IMR-90 (cell line): ENCODE results near the gene WNT7A. TPM values are rescaled to one million over a fixed set of nuclear protein-coding genes. Genes with fewer than 3 reads are reported as not detected.

Experiments used
- ATAC-seq: fragments of 200-7000 bp; cut with Tn5 transposase; 2 replicates; pipeline ENCODE4 v1.9.1; 2020; ENCODE audit warnings: low read depth, mild to moderate bottlenecking, moderate library complexity
- BruUV-seq: library from RNA; stranded (reverse); fragments of 400-500 nt; replicated peaks from 2 replicates; lab custom pipeline; 2021; lab: Mats Ljungman, UMichigan
- CTCF ChIA-PET: fragments of 300-600 bp; formaldehyde crosslinking; extraction: SDS; loops from one replicate; lab custom pipeline; 2021; ENCODE audit warnings: antibody characterized with exemption; lab: Yijun Ruan, JAX
- POLR2A ChIA-PET: fragments of 300-600 bp; sonication (Branson Sonifier 250); formaldehyde crosslinking; loops from one replicate; lab custom pipeline; 2022; ENCODE audit warnings: antibody characterized with exemption; ENCODE audit not compliant: unreplicated experiment; lab: Charles Lee
- DNase-seq: peaks from one replicate; pipeline ENCODE4 v3.0.0; 2013
- H2AFZ ChIP-seq: replicated peaks from 2 replicates; pipeline ENCODE3; 2013; ENCODE audit warnings: low read length, mild to moderate bottlenecking; ENCODE audit not compliant: poor library complexity
- H2AK5ac ChIP-seq: 2 replicates; pipeline ENCODE4 v1.6.1; 2013; ENCODE audit warnings: low read depth, low read length, inconsistent platforms
- H2AK9ac ChIP-seq: replicated peaks from 2 replicates; pipeline ENCODE3; 2013; ENCODE audit warnings: mild to moderate bottlenecking, low read depth, low read length, moderate library complexity; ENCODE audit not compliant: poor library complexity
- H2BK120ac ChIP-seq: 2 replicates; pipeline ENCODE4 v1.6.1; 2013; ENCODE audit warnings: low read depth, low read length, inconsistent platforms
- H2BK15ac ChIP-seq: 3 replicates; pipeline ENCODE4 v1.6.1; 2013; ENCODE audit warnings: low read depth, low read length, inconsistent platforms
- H2BK20ac ChIP-seq: 2 replicates; pipeline ENCODE4 v1.6.1; 2013; ENCODE audit warnings: low read depth, mild to moderate bottlenecking, inconsistent platforms, low read length, moderate library complexity
- H2BK5ac ChIP-seq: 2 replicates; pipeline ENCODE4 v1.6.1; 2013; ENCODE audit warnings: mild to moderate bottlenecking, low read depth, low read length, inconsistent platforms; ENCODE audit not compliant: poor library complexity, severe bottlenecking
- H3K14ac ChIP-seq: replicated peaks from 2 replicates; pipeline ENCODE4 v1.6.1; 2013; ENCODE audit warnings: low read depth, low read length, inconsistent platforms
- H3K18ac ChIP-seq: 2 replicates; pipeline ENCODE4 v1.6.1; 2013; ENCODE audit warnings: low read depth, low read length, control low read depth
- H3K23ac ChIP-seq: 2 replicates; pipeline ENCODE4 v1.6.1; 2013; ENCODE audit warnings: low read depth, low read length, inconsistent platforms
- H3K27ac ChIP-seq: 2 replicates; pipeline ENCODE4 v1.5.1; 2013; ENCODE audit warnings: mild to moderate bottlenecking, control low read depth, low read length; ENCODE audit not compliant: insufficient read depth
- H3K27me3 ChIP-seq: 2 replicates; pipeline ENCODE4 v1.6.1; 2013; ENCODE audit warnings: low read length; ENCODE audit not compliant: control insufficient read depth, insufficient read depth
- H3K36me3 ChIP-seq: 2 replicates; pipeline ENCODE4 v1.6.1; 2013; ENCODE audit warnings: low read length, mixed read lengths; ENCODE audit not compliant: control insufficient read depth, insufficient read depth
- H3K4ac ChIP-seq: 2 replicates; pipeline ENCODE4 v1.6.1; 2013; ENCODE audit warnings: low read depth, low read length, inconsistent platforms
- H3K4me1 ChIP-seq: 2 replicates; pipeline ENCODE4 v1.6.1; 2013; ENCODE audit warnings: low read length, mixed read lengths; ENCODE audit not compliant: control insufficient read depth, insufficient read depth
- H3K4me2 ChIP-seq: 2 replicates; pipeline ENCODE4 v1.6.1; 2013; ENCODE audit warnings: low read depth, mild to moderate bottlenecking, control low read depth, low read length, moderate library complexity
- H3K4me3 ChIP-seq: 2 replicates; pipeline ENCODE4 v1.5.1; 2013; ENCODE audit warnings: low read depth, mild to moderate bottlenecking, control low read depth, low read length, moderate library complexity; ENCODE audit not compliant: insufficient read depth
- H3K56ac ChIP-seq: 2 replicates; pipeline ENCODE4 v1.6.1; 2013; ENCODE audit warnings: low read length, inconsistent platforms; ENCODE audit not compliant: insufficient read depth; ENCODE audit errors: extremely low read depth
- H3K79me1 ChIP-seq, 2 experiments: 2 replicates each; pipeline ENCODE4 v1.6.1; 2013; ENCODE audit warnings: low read length in 2 of 2, inconsistent platforms in 1 of 2, low read depth in 1 of 2
- H3K9ac ChIP-seq: 2 replicates; pipeline ENCODE4 v1.6.1; 2013; ENCODE audit warnings: low read depth, low read length, control low read depth
- H3K9me1 ChIP-seq: 2 replicates; pipeline ENCODE4 v1.6.1; 2013; ENCODE audit warnings: low read length, inconsistent platforms; ENCODE audit not compliant: insufficient read depth
- H3K9me3 ChIP-seq: 2 replicates; pipeline ENCODE4 v1.6.1; 2013; ENCODE audit warnings: low read length; ENCODE audit not compliant: control insufficient read depth, insufficient read depth
- H4K20me1 ChIP-seq: 2 replicates; pipeline ENCODE4 v1.6.1; 2013; ENCODE audit warnings: low read length, inconsistent platforms; ENCODE audit not compliant: insufficient read depth
- H4K5ac ChIP-seq: 2 replicates; pipeline ENCODE4 v1.6.1; 2013; ENCODE audit warnings: mild to moderate bottlenecking, low read depth, low read length, control low read depth
- H4K8ac ChIP-seq, 2 experiments: 2 replicates each; pipeline ENCODE4 v1.6.1; 2013; ENCODE audit warnings: low read depth in 2 of 2, low read length in 2 of 2, control low read depth in 1 of 2, inconsistent platforms in 1 of 2
- H4K91ac ChIP-seq: 2 replicates; pipeline ENCODE4 v1.6.1; 2013; ENCODE audit warnings: low read depth, low read length, inconsistent platforms; ENCODE audit not compliant: insufficient read depth
- FOS ChIP-seq: fragments of 150-350 bp; IDR thresholded peaks from 2 replicates; pipeline ENCODE4 v1.6.1; 2016; ENCODE audit warnings: low read depth, low read length
- MAZ ChIP-seq: IDR thresholded peaks from 2 replicates; pipeline ENCODE4 v1.6.1; 2012; ENCODE audit warnings: low read depth, mild to moderate bottlenecking, low read length, improper control_type of control experiment, moderate library complexity, borderline replicate concordance
- MXI1 ChIP-seq: IDR thresholded peaks from 2 replicates; pipeline ENCODE4 v1.6.1; 2012; ENCODE audit warnings: low read depth, mild to moderate bottlenecking, low read length, moderate library complexity, borderline replicate concordance
- NFE2L2 ChIP-seq: fragments of 150-350 bp; IDR thresholded peaks from 2 replicates; pipeline ENCODE4 v1.6.1; 2016; ENCODE audit warnings: low read depth, mild to moderate bottlenecking, low read length
- RAD21 ChIP-seq: IDR thresholded peaks from 2 replicates; pipeline ENCODE4 v1.6.1; 2012; ENCODE audit warnings: low read length, improper control_type of control experiment
- RCOR1 ChIP-seq: IDR thresholded peaks from 2 replicates; pipeline ENCODE4 v1.6.1; 2012; ENCODE audit warnings: mild to moderate bottlenecking, low read length, improper control_type of control experiment; ENCODE audit not compliant: insufficient replicate concordance
- WGBS, 2 experiments: methylation state at CpG; one replicate each; pipeline versions ENCODE4 v1.1.5 to v1.1.7; 2013; ENCODE audit warnings: missing lambda C conversion rate in 2 of 2; ENCODE audit not compliant: insufficient read length in 1 of 2; ENCODE audit errors: extremely low coverage in 2 of 2; 5-methylcytosine and 5-hydroxymethylcytosine counted together
- dilution Hi-C: fragments of 300-500 bp; cut with HindIII; formaldehyde crosslinking; loops from one replicate; pipeline ENCODE4 v1.14.3; 2018; ENCODE audit warnings: low sequenced_read_pairs; ENCODE audit not compliant: unreplicated experiment
- in situ Hi-C: fragments of 300-500 bp; cut with MboI; formaldehyde crosslinking; loops from 3 replicates; pipeline ENCODE4 v1.14.3; 2019; ENCODE audit warnings: low sequenced_read_pairs, inconsistent platforms, mixed read lengths
- intact Hi-C: fragments of 100-400 bp; cut with micrococcal nuclease; formaldehyde crosslinking; loops from 2 replicates; pipeline ENCODE4 v1.10.0; 2022
- polyA plus RNA-seq, 3 experiments: library from polyadenylated mRNA; depleted of rRNA; stranded (reverse); fragments of >200 nt; gene quantifications; 2 replicates each; pipeline ENCODE4 v1.2.3, GENCODE V29; 2012; ENCODE audit warnings: low replicate concordance in 1 of 3
- total RNA-seq: library from RNA; depleted of rRNA; stranded (reverse); fragments of >200 nt; gene quantifications from 2 replicates; pipeline ENCODE4 v1.2.3, GENCODE V29; 2012

WNT7A gene
- total and polyA plus RNA-seq, 2 of the 4 experiments (the other 2 are of a cell fraction): not detected

DNA sequence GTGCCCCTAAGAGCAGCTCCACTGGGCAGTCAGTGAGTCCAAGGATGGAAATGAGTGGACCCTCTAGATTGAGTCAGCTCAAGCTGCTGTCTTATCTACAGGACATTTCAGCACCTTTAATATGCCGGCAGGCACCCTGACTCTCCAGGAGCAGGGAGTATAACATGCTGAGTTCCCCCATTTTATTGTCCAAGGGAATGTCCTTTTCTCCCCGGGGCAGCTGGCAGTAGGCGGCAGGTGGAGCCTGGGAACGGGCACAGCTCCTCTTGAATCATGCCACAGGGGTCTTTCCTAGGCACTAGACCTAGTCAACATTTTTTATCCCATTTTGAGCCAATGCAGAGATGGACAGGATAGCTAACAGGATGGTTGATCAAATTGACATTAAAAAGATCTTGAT lies 14.8 kb downstream of the WNT7A start:
- H3K18ac ChIP-seq: no peak overlapping the region
- no peak overlapping the region for H3K4me3 ChIP-seq
- ATAC-seq (no peak), DNase-seq (no peak)
- no peak overlapping the region for H2BK15ac ChIP-seq
- no peak overlapping the region for H3K4me2 ChIP-seq
- no peaks in the 10 kb centered on the region for H3K4me1 ChIP-seq
- H3K9ac ChIP-seq: no peak overlapping the region
- H2AK5ac ChIP-seq: no peak overlapping the region
- no peak overlapping the region for H2BK120ac ChIP-seq
- TF ChIP-seq RAD21 (no peak), MAZ (no peak), RCOR1 (no peak), FOS (no peak), MXI1 (no peak), NFE2L2 (no peak)
- in situ Hi-C loops: no loop called here
- no peak overlapping the region for H3K14ac ChIP-seq
- H3K4ac ChIP-seq: no peak overlapping the region
- H3K23ac ChIP-seq: no peak overlapping the region
- no peaks in the 10 kb centered on the region; the same call in 1 of the 2 replicates for H3K27me3 ChIP-seq
- no TSS peak for BruUV-seq
- H4K20me1 ChIP-seq: no peaks in the 10 kb centered on the region
- no peaks in the 10 kb centered on the region for H3K79me1 ChIP-seq
- dilution Hi-C loops: no loop called here
- no peak overlapping the region for H3K56ac ChIP-seq
- H4K5ac ChIP-seq: no peak overlapping the region
- H2AK9ac ChIP-seq: no peak overlapping the region
- H3K27ac ChIP-seq: no peak overlapping the region
- whole genome bisulfite sequencing, 2 experiments: no CpG with 5 or more reads among the region's 4 CpGs
- intact Hi-C loops: no loop called here
- H3K36me3 ChIP-seq: no peaks in the 10 kb centered on the region
- POLR2A ChIA-PET: no interaction called here
- H2AFZ ChIP-seq: no peak overlapping the region
- H4K8ac ChIP-seq: no peak overlapping the region
- no peak overlapping the region for H2BK20ac ChIP-seq
- CTCF ChIA-PET: no interaction called here
- no peak overlapping the region for H2BK5ac ChIP-seq
- H3K9me3 ChIP-seq: no peaks in the 10 kb centered on the region
- no peak overlapping the region for H4K91ac ChIP-seq
- H3K9me1 ChIP-seq: no peaks in the 10 kb centered on the region
